NCI-H1417 treated with DMSO at 0.1 percent for 48 hours (cell line): Measurements from ENCODE around the gene OARD1.
"Not testable (repeated sequence)": the region's sequence is repeated elsewhere in the genome, so short reads cannot be mapped to it uniquely, and the experiment has no call there.

Source experiments
- DNase-seq: peaks from one replicate; lab custom pipeline; 2025; lab: John Stamatoyannopoulos, UW

OARD1 gene

GRCh38 chr6:41025966-41026530, 46.1 kb downstream of the OARD1 start:
- DNase-seq, result no peak

DNA sequence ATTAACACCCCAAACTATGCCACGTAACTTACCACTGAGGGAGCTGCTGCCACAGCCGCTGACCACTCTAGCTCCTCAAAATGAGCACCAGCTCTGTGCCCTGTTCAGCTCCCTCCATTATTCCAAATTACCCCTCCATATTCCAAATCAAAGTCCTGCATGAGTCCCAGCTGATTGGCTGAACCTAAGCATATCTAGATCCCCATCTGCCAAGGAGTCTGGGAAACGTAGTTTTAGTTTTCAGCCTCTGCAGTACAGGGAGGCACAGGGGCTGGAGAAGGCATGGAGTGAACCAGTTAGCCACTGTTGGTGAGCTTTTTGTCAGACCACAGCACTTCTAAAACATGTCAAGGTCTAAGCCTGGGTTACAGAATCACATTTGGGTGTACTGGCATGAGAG, 49.0 kb downstream of the OARD1 start:
- no peak for DNase-seq

- no peak for DNase-seq
Measured at GRCh38 chr6:41022294-41022693, 49.9 kb downstream of the OARD1 start.

DNA sequence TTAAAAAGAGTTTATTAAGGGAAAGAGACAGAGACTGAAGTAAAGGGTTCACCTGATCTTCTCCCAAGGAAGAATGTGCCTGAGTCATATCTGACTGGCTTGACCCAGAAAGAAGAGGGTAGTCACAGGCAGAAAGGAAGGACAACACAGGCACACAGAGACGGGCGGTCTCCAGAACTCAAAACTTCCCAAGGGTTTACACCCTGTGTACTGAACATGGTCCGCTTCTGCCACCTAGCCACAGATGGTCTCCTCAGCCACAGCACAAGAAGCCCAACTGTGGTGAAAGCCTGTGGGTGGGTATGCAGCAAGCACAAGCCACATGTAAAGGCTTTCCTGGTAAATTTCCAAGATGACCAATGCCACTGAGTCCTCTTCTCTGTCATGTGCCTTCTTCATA, 50.3 kb downstream of the OARD1 start:
- DNase-seq, result no peak

- DNase-seq, result no peak
Measured at GRCh38 chr6:41017663-41018062, 54.5 kb downstream of the OARD1 start.

- not testable (repeated sequence) for DNase-seq
Measured at GRCh38 chr6:41015860-41016259, 56.3 kb downstream of the OARD1 start.

DNA sequence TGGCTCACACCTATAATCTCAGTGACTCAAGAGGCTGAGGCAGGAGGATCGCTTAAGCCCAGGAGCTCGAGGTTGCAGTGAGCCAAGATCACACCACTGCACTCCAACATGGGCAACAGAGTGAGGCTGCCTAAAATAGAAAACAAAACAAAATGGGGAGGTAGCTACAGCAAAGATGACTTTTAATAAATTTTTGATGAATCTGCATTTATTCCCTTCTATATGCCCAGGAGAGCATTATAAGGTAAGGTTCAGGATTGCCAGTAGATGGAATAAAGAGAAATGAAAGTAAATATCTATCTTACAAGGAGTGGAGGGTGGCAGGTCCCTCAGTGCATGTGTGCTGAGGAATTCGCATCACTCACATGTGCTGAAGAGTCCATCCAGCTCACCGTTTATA, 57.4 kb downstream of the OARD1 start:
- no peak for DNase-seq
